ENCODE measurements around the gene CCDC78.
"Not testable (repeated sequence)": the region's sequence is repeated elsewhere in the genome, so short reads cannot be mapped to it uniquely, and the experiment has no call there.

The CCDC78 gene

GRCh38 chr16:692356-693108, 33.7 kb downstream of the CCDC78 start:
- FAIRE-seq = no peak

- not testable (repeated sequence) for FAIRE-seq
Observed at GRCh38 chr16:691242-691641, 35.0 kb downstream of the CCDC78 start.

GRCh38 chr16:689175-689897, 36.9 kb downstream of the CCDC78 start:
- no peak for FAIRE-seq

- FAIRE-seq = no peak
Observed at GRCh38 chr16:687499-687898, 38.7 kb downstream of the CCDC78 start.

- FAIRE-seq = no peak
Observed at GRCh38 chr16:686459-687260, 39.6 kb downstream of the CCDC78 start.

- FAIRE-seq = no peak
Observed at GRCh38 chr16:685967-686366, 40.3 kb downstream of the CCDC78 start.

GRCh38 chr16:684961-685696, 41.1 kb downstream of the CCDC78 start:
- FAIRE-seq = no peak

- FAIRE-seq = no peak
Observed at GRCh38 chr16:684071-684794, 42.0 kb downstream of the CCDC78 start, which contains the start of gene JMJD8. TSS of gene JMJD8 (minus strand) at chr16:684334. CDS start at chr16:684319, 15 bp downstream.

- FAIRE-seq = no peak
Observed at GRCh38 chr16:683396-684070, 42.7 kb downstream of the CCDC78 start.

GRCh38 chr16:682493-683395, 43.5 kb downstream of the CCDC78 start:
- FAIRE-seq = no peak

- no peak for FAIRE-seq
Observed at GRCh38 chr16:681746-682427, 44.4 kb downstream of the CCDC78 start.

- no peak for FAIRE-seq
Observed at GRCh38 chr16:680967-681745, 45.1 kb downstream of the CCDC78 start.

- FAIRE-seq = no peak
Observed at GRCh38 chr16:680625-680945, 45.7 kb downstream of the CCDC78 start.

- FAIRE-seq = no peak
Observed at GRCh38 chr16:679814-680624, 46.2 kb downstream of the CCDC78 start, which contains the start of gene STUB1. TSS of gene STUB1 (plus strand) at chr16:680410. CDS start at chr16:680526, 116 bp downstream.

- no peak for FAIRE-seq
Observed at GRCh38 chr16:678858-679813, 47.1 kb downstream of the CCDC78 start.

- FAIRE-seq = no peak
Observed at GRCh38 chr16:678209-678857, 47.9 kb downstream of the CCDC78 start.
